Embryonic facial prominence (tissue), 1 donor: ENCODE data around the gene SMIM35.
"Not testable (repeated sequence)": the region's sequence is repeated elsewhere in the genome, so short reads cannot be mapped to it uniquely, and the experiment has no call there.

Source experiments
- DNase-seq: peaks from one replicate; pipeline ENCODE4 v3.0.0-alpha.2; 2016; ENCODE audit errors: extremely low spot score

SMIM35 gene

DNA sequence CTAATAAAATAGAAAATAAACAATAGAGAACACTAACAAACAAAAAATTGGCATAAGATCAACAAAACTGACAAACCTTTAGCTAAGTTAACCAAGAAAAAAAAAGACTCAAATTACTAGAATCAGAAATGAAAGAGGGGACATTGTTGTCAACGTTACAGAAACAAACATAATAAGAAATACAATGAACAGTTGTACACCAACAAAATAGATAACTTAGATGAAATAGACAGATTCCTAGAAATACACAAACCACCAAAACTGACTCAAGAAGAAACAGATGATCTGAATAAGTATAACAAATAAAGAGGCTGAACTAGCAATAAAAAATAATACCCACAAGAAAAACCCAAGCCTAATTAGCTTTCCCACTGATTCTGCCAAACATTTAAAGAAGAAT lies 44.6 kb downstream of the SMIM35 start:
- DNase-seq = no peak

GRCh38 chr11:118033443-118033842 lies 53.3 kb downstream of the SMIM35 start:
- DNase-seq = no peak

- DNase-seq = no peak
These were observed 58.1 kb downstream of the SMIM35 start for GRCh38 chr11:118028626-118029025.

GRCh38 chr11:118027694-118028093 lies 59.1 kb downstream of the SMIM35 start:
- no peak for DNase-seq

- no peak for DNase-seq
These were observed 65.6 kb downstream of the SMIM35 start for GRCh38 chr11:118021146-118021545.

- DNase-seq = no peak
These were observed 68.4 kb downstream of the SMIM35 start for GRCh38 chr11:118018401-118018800.

DNA sequence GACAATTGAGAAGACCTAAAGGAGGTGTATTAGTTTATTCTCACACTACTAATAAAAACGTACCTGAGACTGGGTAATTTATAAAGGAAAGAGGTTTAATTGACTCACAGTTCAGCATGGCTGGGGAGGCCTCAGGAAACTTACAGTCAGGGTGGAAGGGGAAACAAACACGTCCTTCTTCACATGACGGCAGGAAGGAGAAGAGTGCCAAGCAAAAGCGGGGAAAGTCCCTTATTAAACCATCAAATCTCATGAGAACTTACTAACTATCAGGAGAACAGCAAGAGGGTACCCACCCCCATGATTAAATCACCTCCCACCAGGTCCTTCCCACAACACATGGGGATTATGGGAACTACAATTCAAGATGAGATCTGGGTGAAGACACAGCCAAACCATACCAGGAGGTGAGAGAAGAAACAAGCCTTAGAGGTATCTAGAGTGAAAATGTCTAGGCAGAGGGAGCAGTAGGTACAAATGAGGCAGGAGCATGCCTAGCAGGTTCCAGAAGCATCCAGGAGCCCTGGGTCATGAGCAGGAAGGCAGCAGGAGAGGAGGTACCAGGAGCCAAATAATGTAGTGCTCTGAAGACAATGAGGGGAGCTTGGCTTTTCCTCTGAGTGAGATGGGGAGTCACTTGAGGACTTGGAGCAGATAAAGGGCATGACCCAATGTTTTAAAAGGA lies 69.0 kb downstream of the SMIM35 start:
- no peak for DNase-seq

DNA sequence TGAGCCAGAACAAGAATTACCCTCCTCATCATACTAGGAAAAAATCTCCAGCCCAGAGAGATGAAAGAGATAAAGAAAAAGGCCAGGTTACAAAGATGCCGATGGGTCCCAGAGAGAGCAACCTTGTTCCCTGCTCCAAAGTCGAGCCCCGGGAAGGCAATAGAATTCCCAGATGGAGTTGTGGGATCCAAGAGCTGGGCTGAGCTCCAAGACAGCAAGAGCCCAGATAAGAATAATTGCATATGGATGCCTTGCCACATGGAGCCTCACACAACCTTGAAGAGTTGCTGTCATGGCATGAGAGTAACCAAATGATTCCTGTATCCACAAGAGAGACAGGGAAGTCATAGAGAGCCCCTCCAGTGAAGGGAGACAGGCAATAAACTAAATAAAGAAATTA lies 69.7 kb downstream of the SMIM35 start:
- DNase-seq = no peak

- DNase-seq = no peak
These were observed 70.7 kb downstream of the SMIM35 start for GRCh38 chr11:118016104-118016503.

DNA sequence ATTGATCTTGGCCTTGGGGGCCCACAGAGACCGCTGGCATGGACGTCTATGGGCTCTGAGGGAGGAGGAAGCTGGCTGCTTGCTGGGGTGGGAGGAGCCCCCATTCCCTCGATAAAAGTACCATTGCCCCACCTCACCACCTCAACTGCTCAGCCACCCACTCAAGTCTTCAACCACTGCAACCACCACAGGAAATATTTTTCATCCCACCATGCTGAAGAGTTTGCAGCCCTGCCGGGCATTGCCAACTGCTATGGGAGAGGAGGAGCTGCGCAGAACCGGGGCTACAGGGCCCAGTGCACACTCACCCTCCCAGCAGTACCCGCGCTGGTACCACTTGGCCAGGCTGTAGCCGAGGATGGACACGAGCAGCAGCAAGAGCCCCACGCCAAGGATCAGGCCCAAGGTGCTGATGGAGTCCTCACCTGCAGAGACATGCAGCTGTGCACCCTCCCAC lies 71.3 kb downstream of the SMIM35 start:
- DNase-seq = no peak

DNA sequence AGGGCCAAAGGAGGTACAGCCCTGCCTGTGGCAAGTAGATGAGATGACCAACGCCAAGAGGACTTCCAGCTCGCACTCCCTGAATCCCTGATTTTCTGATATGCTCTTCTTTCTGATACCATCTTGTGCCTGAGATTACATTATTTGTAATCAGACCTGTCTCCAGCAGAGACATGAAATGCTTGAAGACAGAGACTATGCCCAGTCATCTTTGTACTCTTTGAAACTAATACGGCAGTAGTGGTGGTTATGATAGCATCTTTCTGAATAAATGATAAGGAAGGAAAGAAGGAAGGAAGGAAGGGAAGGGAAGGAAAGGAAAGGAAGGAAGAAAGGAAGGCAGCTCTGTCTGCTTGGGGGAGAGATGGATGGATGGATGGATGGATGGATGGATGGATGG lies 72.7 kb downstream of the SMIM35 start:
- no peak for DNase-seq

GRCh38 chr11:118012083-118012669 lies 74.6 kb downstream of the SMIM35 start:
- DNase-seq = no peak

DNA sequence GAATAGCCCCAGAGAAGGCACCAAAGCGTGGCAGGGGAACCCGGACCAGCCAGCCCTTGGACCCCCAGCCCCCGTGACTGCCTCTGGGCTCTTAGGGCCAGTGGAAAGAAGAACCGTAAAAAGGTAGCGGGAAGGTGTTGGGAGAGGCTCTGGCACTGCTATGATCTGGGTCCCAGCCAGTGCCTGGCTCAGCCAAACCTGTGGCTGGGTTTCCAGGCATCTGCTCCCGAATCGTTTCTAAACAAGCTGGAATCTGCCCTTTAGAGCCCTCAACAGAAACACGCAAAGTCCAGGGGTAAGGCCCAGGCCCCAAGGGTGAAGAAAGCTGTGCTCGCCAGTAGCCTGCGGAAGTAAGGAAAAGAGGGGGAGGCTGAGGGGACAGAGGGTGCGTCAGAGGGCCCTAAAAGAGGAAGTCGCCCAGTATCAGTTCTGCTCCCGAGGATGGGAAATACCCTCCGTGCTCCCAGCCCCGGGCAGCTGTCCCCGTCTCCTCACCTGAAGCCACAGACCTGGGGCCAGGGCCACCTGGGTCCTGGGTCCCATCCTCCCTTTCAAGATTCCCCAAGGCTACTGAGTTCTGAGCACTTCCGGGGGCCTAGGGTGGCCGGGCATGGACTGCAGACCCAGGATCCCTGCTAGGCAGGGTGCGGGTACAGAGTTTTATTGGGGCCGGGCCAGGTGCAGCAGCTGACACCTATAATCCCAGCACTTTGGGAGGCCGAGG lies 75.9 kb downstream of the SMIM35 start:
- DNase-seq = no peak

DNA sequence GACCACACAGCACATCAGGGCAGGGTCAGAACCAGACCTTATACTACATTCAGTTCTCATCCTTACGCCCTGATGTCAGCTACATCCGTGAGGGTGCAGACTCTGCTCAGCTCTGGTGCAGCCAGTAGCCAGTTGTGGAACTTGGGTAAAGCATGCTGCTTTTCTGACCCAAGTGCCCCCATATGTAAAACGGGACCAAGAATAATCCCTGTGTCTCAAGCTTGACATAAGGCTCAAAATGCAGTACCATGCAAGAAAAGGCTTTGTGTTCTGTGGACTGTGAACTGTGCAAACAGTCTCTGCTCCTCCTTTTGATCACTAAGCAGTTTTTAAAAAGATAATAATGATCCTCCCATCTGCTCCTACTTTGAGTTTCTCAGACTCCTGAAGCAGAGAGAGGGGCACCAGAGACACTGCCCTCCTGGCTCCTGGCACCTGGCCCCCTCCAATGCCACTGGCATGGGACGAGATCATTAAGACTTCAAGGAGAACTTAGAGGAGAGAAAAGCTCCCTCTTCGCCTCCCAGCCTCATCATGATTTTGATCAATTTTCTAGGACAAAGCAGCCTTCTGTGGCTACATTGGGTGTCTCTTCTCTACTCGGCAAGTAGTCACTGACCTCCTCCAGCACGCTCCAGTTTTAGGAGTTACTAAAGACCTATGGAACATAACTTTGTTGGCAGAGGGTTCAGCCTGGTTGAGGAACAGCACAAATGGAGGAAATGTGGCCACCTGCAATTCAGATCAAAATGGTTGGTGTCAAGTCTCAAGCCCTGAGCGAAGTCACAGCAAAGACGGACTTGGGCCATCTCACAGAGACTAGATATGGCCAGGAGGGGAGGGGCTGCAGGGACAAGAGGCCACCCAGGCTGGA lies 76.7 kb downstream of the SMIM35 start:
- DNase-seq = no peak

GRCh38 chr11:118008271-118008911 lies 78.4 kb downstream of the SMIM35 start:
- DNase-seq = no peak

DNA sequence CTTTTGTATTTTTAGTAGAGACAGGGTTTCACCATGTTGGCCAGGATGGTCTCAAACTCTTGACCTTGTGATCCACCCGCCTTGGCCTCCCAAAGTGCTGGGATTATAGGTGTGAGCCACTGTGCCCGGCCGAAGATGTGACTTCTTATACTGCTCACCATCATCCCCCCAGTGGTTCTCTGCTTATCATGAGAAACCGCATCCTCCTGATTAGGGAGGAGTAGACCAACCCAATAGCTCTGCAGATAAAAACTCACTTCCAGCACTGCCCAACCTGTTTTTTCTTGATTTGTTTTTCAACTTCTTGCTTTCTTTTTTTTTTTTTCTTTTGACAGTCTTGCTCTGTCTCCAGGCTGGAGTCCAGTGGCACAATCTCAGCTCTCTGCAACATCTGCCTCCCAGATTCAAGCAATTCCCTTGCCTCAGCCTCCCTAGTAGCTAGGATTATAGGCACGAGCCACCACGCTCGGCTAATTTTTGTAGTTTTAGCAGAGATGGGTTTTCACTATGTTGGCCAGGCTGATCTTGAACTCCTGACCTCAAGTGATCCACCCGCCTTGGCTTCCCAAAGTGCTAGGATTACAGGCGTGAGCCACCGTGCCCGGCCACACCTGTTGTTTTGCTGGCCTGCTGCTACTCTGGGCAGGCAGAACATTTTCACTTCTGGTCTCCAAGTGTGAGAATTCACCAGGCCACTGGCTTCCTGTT lies 79.0 kb downstream of the SMIM35 start:
- not testable (repeated sequence) for DNase-seq

- DNase-seq = no peak
These were observed 79.7 kb downstream of the SMIM35 start for GRCh38 chr11:118007040-118007439.

DNA sequence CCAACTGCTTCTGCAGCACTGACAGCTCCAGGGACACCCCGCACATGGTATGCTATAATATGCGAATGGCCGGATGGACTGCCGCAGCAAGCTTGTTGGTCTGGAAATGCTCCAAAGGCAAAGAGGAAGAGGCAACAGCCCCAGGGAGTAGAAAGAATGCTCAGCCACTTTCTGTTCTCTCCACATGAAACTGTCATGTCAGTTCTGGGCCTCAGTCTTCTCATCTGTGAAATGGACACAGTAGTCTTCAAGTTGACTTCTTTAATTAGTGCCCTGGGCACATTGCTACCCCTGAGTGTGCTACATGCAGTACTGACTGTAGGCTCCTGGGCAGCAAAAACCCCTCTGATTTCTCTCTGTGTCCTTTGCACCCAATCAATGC lies 80.6 kb downstream of the SMIM35 start:
- DNase-seq = no peak

DNA sequence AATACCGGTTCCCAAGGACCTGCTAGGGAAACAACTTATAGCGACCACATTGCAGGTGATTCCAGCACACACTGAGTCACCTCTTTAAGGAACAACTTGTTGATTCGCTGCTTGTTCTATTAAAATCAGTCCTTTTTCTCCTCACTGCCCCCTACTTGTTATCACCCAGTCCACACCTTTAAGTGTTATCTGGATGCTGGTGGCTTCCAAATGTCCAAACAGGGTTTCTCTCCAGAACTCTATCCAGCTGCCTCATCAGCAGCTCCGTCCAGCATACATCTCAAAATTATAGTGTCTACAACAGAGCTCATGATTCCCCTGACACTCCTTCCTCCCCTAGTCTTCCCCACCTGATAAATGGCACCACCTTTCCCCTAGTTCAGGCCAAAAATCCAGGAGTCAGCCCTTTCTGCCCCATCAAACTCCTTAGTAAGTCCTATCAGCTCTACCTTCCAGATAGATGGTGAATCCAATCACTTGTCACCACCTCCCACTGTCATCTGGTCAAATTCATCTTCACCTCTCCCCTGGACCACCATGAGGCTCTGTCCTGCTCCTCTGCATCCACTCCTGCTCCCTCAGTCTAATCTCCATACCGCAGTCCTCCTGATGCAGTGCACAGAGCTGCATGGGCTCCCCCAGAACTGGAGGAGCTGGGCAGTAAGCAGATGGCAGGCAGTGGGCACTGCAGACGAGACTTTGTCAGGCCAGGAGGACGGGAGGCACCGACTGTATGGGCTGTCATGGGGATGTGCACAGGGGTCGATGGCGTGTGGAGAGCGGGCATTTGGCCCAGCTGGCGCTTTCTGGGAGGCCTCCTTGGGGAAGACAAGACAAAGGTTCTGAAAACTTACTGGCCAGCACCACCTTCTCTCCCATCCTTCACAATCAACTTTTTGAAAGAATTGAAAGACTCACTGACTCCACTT lies 81.3 kb downstream of the SMIM35 start:
- DNase-seq = no peak
